ENCODE results near the gene RANBP9.

The RANBP9 gene

DNA sequence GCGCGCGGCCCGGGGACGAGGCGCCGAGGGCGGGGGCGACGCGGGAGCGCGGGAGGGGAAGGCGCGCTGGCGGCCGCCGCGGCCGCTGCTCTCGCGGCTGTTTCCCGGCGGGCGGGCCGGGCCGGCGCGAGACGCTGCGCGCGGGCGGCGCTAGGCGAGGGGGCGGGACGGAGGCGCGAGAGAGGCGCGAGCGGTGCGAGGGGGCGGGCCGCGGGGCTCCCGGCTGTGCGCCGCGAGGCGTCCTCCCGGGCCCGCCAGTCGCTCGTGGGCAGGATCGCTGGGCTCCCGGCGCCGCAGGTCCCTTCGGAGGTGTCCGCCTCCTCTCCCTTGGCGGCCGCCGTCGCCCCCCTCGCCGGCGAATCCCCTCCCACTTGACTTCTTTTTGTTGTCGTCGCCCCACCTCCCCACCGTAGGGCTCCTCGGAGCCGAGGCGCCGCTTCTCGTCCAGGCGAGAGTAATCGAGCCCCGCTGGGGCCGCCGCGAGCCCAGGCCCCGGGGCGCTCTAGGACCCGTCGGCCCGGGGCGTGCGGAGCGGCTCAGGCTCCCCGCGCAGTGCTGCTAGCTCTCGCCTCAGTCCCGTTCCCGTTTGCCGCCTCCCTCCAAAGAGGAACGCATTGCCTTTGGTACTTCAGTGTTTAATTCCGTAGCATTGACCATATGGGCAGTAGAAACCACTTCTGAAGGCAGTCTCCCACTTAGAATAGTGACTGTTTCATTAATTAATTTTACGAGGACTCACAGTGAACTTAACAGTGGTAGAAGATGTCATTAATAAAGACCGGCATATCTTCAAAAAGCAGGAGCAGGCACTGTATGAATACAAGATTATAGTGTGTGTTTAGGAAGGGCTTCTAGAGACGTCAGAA, at the start of gene RANBP9:
TSS of gene RANBP9 (minus strand) at position 103 of the 866 bp plus-strand sequence. CDS start 330 bp downstream, outside the sequence.
- peak; percentile 85 for DNase-seq (ENCODE audit: low spot score)

- no peak for DNase-seq (ENCODE audit: low spot score)
These were observed 49.0 kb upstream of the RANBP9 start for GRCh38 chr6:13760307-13761304.

- no peak for DNase-seq (ENCODE audit: low spot score)
These were observed 47.4 kb upstream of the RANBP9 start for GRCh38 chr6:13759025-13759424.

GRCh38 chr6:13754644-13755043, 43.0 kb upstream of the RANBP9 start:
- no peak for DNase-seq (ENCODE audit: low spot score)

GRCh38 chr6:13743736-13744127, 32.1 kb upstream of the RANBP9 start:
- no peak for DNase-seq (ENCODE audit: low spot score)

DNA sequence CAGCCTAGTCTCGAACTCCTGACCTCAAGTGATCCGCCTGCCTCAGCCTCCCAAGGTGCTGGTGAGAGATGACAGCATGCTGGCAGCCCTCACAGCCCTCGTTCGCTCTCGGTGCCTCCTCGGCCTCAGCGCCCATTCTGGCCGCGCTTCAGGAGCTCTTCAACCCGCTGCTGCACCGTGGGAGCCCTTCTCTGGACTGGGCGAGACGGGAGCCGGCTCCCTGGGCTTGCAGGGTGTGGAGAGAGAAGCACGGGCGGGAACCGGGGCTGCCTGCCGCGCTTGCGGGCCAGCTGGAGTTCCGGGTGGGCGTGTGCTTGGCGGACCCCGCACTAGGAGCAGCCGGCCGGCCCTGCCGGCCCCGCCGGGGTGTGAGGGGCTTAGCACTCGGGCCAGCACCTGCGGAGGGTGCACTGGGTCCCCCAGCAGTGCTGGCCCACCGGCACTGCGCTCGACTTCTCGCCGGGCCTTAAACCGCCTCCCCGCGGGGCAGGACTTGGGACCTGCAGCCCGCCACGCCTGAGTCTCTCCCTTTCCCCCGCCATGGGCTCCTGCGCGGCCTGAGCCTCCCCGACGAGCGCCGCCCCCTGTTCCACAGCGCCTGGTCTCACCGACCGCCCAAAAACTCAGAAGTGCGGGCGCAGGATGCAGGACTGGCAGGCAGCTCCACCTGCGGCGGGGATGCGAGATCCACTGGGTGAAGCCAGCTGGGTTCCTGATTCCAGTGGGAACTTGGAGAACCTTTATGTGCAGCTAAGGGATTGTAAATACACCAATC, 31.5 kb upstream of the RANBP9 start:
- DNase-seq (ENCODE audit: low spot score), result no peak

DNA sequence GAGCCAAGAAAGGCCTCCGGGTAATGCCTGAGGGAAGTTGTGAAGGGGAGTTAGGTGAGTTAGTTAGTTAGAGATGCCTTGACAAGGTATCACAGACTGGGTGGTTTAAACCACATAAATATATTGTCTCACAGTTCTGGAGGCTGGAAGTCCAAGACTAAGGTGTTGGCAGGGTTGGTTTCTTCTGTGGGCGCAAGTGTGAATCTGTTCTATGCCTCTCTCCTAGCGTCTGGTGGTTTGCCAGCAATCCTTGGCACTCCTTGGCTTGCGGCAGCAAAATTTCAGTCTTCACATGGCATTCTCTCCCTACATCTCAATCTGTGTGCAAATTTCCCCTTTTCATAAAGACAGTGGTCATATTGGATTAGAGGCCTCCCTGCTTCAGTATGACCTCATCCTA, 29.7 kb upstream of the RANBP9 start:
- no peak for DNase-seq (ENCODE audit: low spot score)

DNA sequence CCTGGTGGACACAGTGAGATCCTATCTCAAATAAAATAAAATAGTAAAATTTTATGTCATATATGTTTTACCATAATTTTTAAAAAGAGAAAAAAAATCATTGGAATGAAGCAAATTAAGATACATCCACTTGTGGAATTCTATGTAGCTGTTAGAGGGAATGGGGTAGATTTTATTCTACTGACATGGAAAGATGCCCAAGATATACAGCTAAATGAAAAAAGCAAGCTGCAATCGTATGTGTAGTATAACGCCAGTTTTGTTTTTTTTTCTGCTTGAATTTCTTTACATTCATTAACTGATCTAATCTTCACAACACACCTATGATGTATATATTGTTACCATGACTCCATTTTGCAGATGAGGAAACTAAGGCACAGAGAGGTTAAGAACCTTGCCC, 23.4 kb upstream of the RANBP9 start:
- DNase-seq (ENCODE audit: low spot score), result no peak

DNA sequence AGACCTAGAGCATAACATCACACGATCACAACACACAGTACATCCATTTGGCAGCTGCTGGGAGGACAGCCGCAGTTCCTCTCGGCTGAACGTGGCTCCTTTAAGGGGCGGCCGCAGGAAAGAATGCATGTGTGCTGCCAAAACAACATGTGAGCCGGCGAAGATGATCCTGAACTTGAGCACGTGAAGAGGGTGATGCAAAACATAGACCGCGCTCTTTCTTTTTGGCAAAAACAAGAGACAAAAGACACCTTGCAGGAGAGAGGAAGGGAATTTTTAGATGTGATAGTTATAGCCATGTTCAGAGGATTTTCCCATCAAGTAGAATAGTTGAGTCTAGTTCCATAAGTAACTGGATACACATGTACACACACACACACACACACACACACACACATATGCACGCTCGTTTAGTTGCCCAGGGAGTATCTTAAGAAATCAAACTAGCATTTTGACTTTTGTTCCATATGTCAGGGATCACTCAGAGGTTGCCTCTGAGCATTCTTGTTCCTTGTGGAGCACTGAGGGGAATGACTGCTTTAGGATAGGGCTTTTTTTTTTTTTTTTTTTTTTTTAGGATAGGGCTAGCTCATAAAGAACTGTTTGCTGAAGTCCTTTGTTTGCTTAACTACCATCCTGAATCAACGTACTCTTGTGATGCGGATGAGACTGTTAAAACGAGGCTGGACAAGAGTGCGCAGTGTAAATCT, 21.7 kb upstream of the RANBP9 start:
- no peak for DNase-seq (ENCODE audit: low spot score)

GRCh38 chr6:13730704-13731103, 19.1 kb upstream of the RANBP9 start:
- no peak for DNase-seq (ENCODE audit: low spot score)

DNA sequence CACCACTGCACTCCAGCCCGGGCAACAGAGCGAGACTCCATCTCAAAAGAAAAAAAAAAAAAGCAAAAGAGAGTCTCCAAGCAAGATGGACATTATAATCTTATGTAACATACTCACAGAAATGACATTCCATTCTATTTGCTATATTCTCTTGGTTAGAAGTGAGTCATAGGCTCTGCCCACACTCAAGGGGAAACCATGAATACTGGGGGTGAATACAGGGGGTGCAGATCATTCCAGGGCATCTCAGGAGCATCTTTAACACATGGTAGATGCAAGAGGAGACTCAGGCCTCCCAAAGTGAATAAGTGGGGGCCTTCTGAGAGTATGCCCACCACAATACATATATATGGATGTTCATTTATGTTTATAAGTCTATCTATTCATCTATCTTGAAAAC, 18.3 kb upstream of the RANBP9 start:
- no peak for DNase-seq (ENCODE audit: low spot score)

DNA sequence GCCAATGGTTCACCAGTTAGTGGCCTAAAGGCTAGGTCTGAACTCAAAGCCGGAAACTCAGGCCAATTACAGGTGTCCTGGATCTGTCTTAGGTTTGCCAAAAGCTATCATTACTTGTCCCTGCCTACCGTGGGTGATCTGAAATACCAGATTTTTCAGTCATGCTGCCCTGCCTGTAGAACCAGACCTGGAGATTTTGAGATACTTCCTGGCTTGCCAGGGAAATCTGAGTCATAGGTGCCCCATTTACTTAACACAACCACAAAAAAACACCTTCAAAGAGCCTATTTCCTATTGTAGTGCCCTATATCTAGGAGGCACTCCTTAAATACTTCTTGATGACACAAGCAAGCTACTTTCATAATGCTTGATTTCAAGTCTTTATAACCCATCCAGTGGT, 13.9 kb upstream of the RANBP9 start:
- peak; percentile 59 for DNase-seq (ENCODE audit: low spot score)

GRCh38 chr6:13725052-13725451, 13.4 kb upstream of the RANBP9 start:
- no peak for DNase-seq (ENCODE audit: low spot score)

DNA sequence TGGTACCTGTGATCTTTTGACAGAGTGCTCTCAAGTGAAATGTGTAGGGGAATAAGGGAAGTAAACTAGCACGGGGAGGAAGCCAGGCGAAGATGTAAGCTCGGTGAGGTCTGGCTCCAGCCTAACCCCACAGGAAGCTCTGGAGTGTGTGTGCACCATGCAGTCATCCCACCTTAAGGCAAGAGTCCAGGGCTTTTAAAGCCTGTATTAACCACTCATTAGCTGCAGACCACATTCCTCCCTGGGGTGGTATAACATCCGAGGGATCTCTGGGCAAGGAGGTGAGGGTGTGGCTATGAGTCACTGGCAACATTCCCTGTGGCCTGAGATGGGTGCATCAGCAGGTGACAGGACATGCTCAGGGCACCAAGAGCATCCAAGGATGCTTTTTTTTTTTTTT, 12.5 kb upstream of the RANBP9 start:
- no peak for DNase-seq (ENCODE audit: low spot score)

DNA sequence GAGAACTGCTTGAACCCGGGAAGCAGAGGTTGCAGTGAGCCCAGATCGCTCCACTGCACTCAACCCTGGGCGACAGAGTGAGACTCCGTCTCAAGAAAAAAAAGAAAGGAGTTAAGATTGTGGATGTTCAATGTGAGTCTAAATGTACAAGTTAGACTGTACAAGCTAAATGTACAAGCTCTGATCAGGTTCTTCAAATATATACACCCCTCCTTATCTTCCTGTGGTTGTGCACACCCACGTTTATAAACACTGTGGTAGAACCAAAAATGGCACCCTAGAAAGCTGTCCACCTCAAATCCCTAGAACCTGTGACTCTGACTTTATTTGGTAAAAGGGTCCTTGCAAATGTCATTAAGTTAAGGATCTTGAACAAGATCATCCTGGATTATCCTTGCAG, 11.2 kb upstream of the RANBP9 start:
- DNase-seq (ENCODE audit: low spot score), result no peak

DNA sequence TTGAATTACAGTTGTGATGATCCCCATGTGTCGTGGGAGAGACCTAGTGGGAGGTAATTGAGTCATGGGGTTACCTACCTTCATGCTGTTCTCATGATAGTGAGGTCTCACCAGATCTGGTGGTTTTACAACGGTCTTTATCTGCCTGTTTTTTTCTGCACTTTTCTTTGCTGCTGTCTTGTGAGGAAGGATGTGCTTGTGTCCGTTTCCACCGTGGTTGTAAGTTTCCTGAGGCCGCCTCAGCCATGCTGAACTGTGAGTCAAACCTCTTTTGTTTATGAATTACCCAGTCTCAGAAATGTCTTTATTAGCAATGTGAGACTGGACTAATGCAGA, 6.5 kb upstream of the RANBP9 start:
- no peak for DNase-seq (ENCODE audit: low spot score)

- no peak for DNase-seq (ENCODE audit: low spot score)
These were observed 5.3 kb upstream of the RANBP9 start for GRCh38 chr6:13716955-13717295.

- no peak for DNase-seq (ENCODE audit: low spot score)
These were observed 4.8 kb upstream of the RANBP9 start for GRCh38 chr6:13716225-13716954.

- DNase-seq (ENCODE audit: low spot score), result peak; percentile 84
These were observed 3.8 kb upstream of the RANBP9 start for GRCh38 chr6:13715444-13715883.

DNA sequence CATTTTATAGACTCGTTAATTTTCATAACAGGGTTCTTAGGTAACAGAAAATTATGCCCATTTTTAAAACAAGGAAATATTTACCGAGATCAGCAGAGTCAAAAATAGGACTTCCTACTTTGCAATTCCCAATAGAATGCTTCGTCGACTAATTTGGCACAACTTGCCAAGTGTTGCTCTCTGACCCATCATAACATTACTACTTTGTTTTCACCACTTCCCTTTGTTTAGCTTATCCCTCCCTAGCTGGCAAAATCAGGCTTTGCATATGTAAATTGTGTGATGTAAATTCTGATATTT, 914 bp upstream of the RANBP9 start:
- DNase-seq (ENCODE audit: low spot score), result peak; percentile 33

GRCh38 chr6:13711324-13711732, 307 bp downstream of the RANBP9 start:
- peak; percentile 70 for DNase-seq (ENCODE audit: low spot score)

Measured in activated CD4-positive, alpha-beta T cell treated with anti-CD3 and anti-CD28 coated beads, Interleukin-2, Interleukin-4, amounts not matched to agents 100 ng/mL and 50 ng/mL, durations not matched to agents 16 hours and 8 hours (primary cell).